Measurements from ENCODE around the gene KRT23. TPM values are rescaled to one million over a fixed set of nuclear protein-coding genes. Genes with fewer than 3 reads are reported as not detected.

The KRT23 gene
- polyA plus RNA-seq, 1 experiment: 0.06 TPM

- Histone ChIP-seq H3K9me3 (ENCODE audit: control insufficient read depth, insufficient read depth, low read length) (no peaks in the 10 kb centered on the region), H3K4me3 (ENCODE audit: low read depth, low read length) (no peak within 1 kb of the TSS), H3K27me3 (ENCODE audit: control insufficient read depth, insufficient read depth, low read length) (peaks cover 17% of the 10 kb centered on the region), H3K27ac (ENCODE audit: low read depth, low read length) (no peak within 1 kb of the TSS)
- ChIA-PET POLR2A (no interaction called here), CTCF (interaction anchor here (0.8 to 1.7 kb wide), 4 partner anchors 13 to 764 kb away, joined by 6 to 9 read pairs (median 6); no protein-coding TSS in a partner anchor)
- no peak for DNase-seq (ENCODE audit: low read depth, low spot score)
- no peak for TF ChIP-seq CTCF (IDR thresholded peaks at IDR 0.05; ENCODE audit: low read depth, low read length)
Measured at GRCh38 chr17:40884708-40885512, 52.5 kb downstream of the KRT23 start, which contains the start of gene KRT20. Gene KRT20, minus strand, starts transcription at chr17:40885242. Its CDS starts 57 bp downstream, at chr17:40885185.

- H3K27me3 ChIP-seq (ENCODE audit: control insufficient read depth, insufficient read depth, low read length): peaks cover 15% of the 10 kb centered on the region
- no peak overlapping the region for H3K4me3 ChIP-seq (ENCODE audit: low read depth, low read length)
- CTCF ChIA-PET: interaction anchor here (0.5 to 1.7 kb wide), 5 partner anchors 12 to 765 kb away, joined by 6 to 9 read pairs (median 7); no protein-coding TSS in a partner anchor
- no peak for DNase-seq (ENCODE audit: low read depth, low spot score)
- no peaks in the 10 kb centered on the region for H3K9me3 ChIP-seq (ENCODE audit: control insufficient read depth, insufficient read depth, low read length)
- H3K27ac ChIP-seq (ENCODE audit: low read depth, low read length): no peak overlapping the region
- POLR2A ChIA-PET: no interaction called here
- TF ChIP-seq CTCF (IDR thresholded peaks at IDR 0.05; ENCODE audit: low read depth, low read length): no peak
Measured at GRCh38 chr17:40883626-40884334, 53.7 kb downstream of the KRT23 start.

GRCh38 chr17:40883031-40883430 lies 54.4 kb downstream of the KRT23 start:
- peaks cover 9% of the 10 kb centered on the region for H3K27me3 ChIP-seq (ENCODE audit: control insufficient read depth, insufficient read depth, low read length)
- POLR2A ChIA-PET: no interaction called here
- no peaks in the 10 kb centered on the region for H3K9me3 ChIP-seq (ENCODE audit: control insufficient read depth, insufficient read depth, low read length)
- no peak for DNase-seq (ENCODE audit: low read depth, low spot score)
- CTCF ChIA-PET: interaction anchor here (0.5 kb wide), 1 partner anchor 765 kb away, joined by 9 read pairs; no protein-coding TSS in a partner anchor
- H3K4me3 ChIP-seq (ENCODE audit: low read depth, low read length): no peak overlapping the region
- no peak overlapping the region for H3K27ac ChIP-seq (ENCODE audit: low read depth, low read length)
- TF ChIP-seq CTCF (IDR thresholded peaks at IDR 0.05; ENCODE audit: low read depth, low read length): no peak

- no peak overlapping the region for H3K27ac ChIP-seq (ENCODE audit: low read depth, low read length)
- ChIA-PET POLR2A (no interaction called here), CTCF (no interaction called here)
- DNase-seq (ENCODE audit: low read depth, low spot score): no peak
- H3K4me3 ChIP-seq (ENCODE audit: low read depth, low read length): no peak overlapping the region
- TF ChIP-seq CTCF (IDR thresholded peaks at IDR 0.05; ENCODE audit: low read depth, low read length): no peak
- H3K27me3 ChIP-seq (ENCODE audit: control insufficient read depth, insufficient read depth, low read length): no peaks in the 10 kb centered on the region
- H3K9me3 ChIP-seq (ENCODE audit: control insufficient read depth, insufficient read depth, low read length): no peaks in the 10 kb centered on the region
Measured at GRCh38 chr17:40879026-40879425, 58.4 kb downstream of the KRT23 start.

GRCh38 chr17:40878044-40878443 lies 59.4 kb downstream of the KRT23 start:
- no peak overlapping the region for H3K27ac ChIP-seq (ENCODE audit: low read depth, low read length)
- H3K4me3 ChIP-seq (ENCODE audit: low read depth, low read length): no peak overlapping the region
- no peak for DNase-seq (ENCODE audit: low read depth, low spot score)
- H3K9me3 ChIP-seq (ENCODE audit: control insufficient read depth, insufficient read depth, low read length): no peaks in the 10 kb centered on the region
- ChIA-PET POLR2A (no interaction called here), CTCF (no interaction called here)
- no peak for TF ChIP-seq CTCF (IDR thresholded peaks at IDR 0.05; ENCODE audit: low read depth, low read length)
- H3K27me3 ChIP-seq (ENCODE audit: control insufficient read depth, insufficient read depth, low read length): no peaks in the 10 kb centered on the region
